Measurements from ENCODE around the gene PLB1. TPM values are rescaled to one million over a fixed set of nuclear protein-coding genes. Genes with fewer than 3 reads are reported as not detected.
A peak's percentile ranks its signal among the peaks of the same experiment; 100 is the strongest.
"Not testable (repeated sequence)": the region's sequence is repeated elsewhere in the genome, so short reads cannot be mapped to it uniquely, and the experiment has no call there.

Gene PLB1
- total RNA-seq, 1 donor, result 9.2 TPM

GRCh38 chr2:28546242-28546641 lies 50.4 kb downstream of the PLB1 start:
- no peaks in the 10 kb centered on the region for H3K27me3 ChIP-seq (ENCODE audit: insufficient read depth, low read length)
- peaks cover 40% of the 10 kb centered on the region for H3K4me1 ChIP-seq (ENCODE audit: insufficient read depth, low read length)
- H3K9me3 ChIP-seq (ENCODE audit: low read depth, low read length), result no peaks in the 10 kb centered on the region
- no peak overlapping the region for H3K4me3 ChIP-seq (ENCODE audit: low read length)

GRCh38 chr2:28547223-28547860 lies 51.5 kb downstream of the PLB1 start:
- no peaks in the 10 kb centered on the region for H3K9me3 ChIP-seq (ENCODE audit: low read depth, low read length)
- peaks cover 40% of the 10 kb centered on the region for H3K4me1 ChIP-seq (ENCODE audit: insufficient read depth, low read length)
- no peaks in the 10 kb centered on the region for H3K27me3 ChIP-seq (ENCODE audit: insufficient read depth, low read length)
- no peak overlapping the region for H3K4me3 ChIP-seq (ENCODE audit: low read length)

GRCh38 chr2:28547906-28548600 lies 52.2 kb downstream of the PLB1 start:
- peaks cover 40% of the 10 kb centered on the region for H3K4me1 ChIP-seq (ENCODE audit: insufficient read depth, low read length)
- no peaks in the 10 kb centered on the region for H3K27me3 ChIP-seq (ENCODE audit: insufficient read depth, low read length)
- no peak overlapping the region for H3K4me3 ChIP-seq (ENCODE audit: low read length)
- H3K9me3 ChIP-seq (ENCODE audit: low read depth, low read length), result no peaks in the 10 kb centered on the region

GRCh38 chr2:28550345-28550744 lies 54.5 kb downstream of the PLB1 start:
- H3K9me3 ChIP-seq (ENCODE audit: low read depth, low read length); H3K27me3 ChIP-seq (ENCODE audit: insufficient read depth, low read length); H3K4me3 ChIP-seq (ENCODE audit: low read length): not testable (repeated sequence)
- peaks cover 25% of the 10 kb centered on the region for H3K4me1 ChIP-seq (ENCODE audit: insufficient read depth, low read length)

- Histone ChIP-seq H3K9me3 (ENCODE audit: low read depth, low read length) (no peaks in the 10 kb centered on the region), H3K4me1 (ENCODE audit: insufficient read depth, low read length) (peaks cover 7% of the 10 kb centered on the region), H3K27me3 (ENCODE audit: insufficient read depth, low read length) (no peaks in the 10 kb centered on the region), H3K4me3 (ENCODE audit: low read length) (no peak overlapping the region)
These were observed 56.4 kb downstream of the PLB1 start for GRCh38 chr2:28552045-28552823.

- Histone ChIP-seq H3K4me1 (ENCODE audit: insufficient read depth, low read length) (no peaks in the 10 kb centered on the region), H3K4me3 (ENCODE audit: low read length) (no peak overlapping the region), H3K9me3 (ENCODE audit: low read depth, low read length) (no peaks in the 10 kb centered on the region), H3K27me3 (ENCODE audit: insufficient read depth, low read length) (no peaks in the 10 kb centered on the region)
These were observed 60.4 kb downstream of the PLB1 start for GRCh38 chr2:28556303-28556702.

- Histone ChIP-seq H3K4me3 (ENCODE audit: low read length) (no peak overlapping the region), H3K9me3 (ENCODE audit: low read depth, low read length) (no peaks in the 10 kb centered on the region), H3K27me3 (ENCODE audit: insufficient read depth, low read length) (no peaks in the 10 kb centered on the region), H3K4me1 (ENCODE audit: insufficient read depth, low read length) (no peaks in the 10 kb centered on the region)
These were observed 61.7 kb downstream of the PLB1 start for GRCh38 chr2:28557389-28558131.

GRCh38 chr2:28558158-28558820 lies 62.4 kb downstream of the PLB1 start:
- no peaks in the 10 kb centered on the region for H3K4me1 ChIP-seq (ENCODE audit: insufficient read depth, low read length)

GRCh38 chr2:28558918-28559317 lies 63.1 kb downstream of the PLB1 start:
- Histone ChIP-seq H3K9me3 (ENCODE audit: low read depth, low read length) (no peaks in the 10 kb centered on the region), H3K27me3 (ENCODE audit: insufficient read depth, low read length) (no peaks in the 10 kb centered on the region), H3K4me3 (ENCODE audit: low read length) (no peak overlapping the region), H3K4me1 (ENCODE audit: insufficient read depth, low read length) (no peaks in the 10 kb centered on the region)

More at GRCh38 chr2:28558158-28558820, 62.4 kb downstream of the PLB1 start:
- Histone ChIP-seq H3K27me3 (ENCODE audit: insufficient read depth, low read length) (no peaks in the 10 kb centered on the region), H3K9me3 (ENCODE audit: low read depth, low read length) (no peaks in the 10 kb centered on the region), H3K4me3 (ENCODE audit: low read length) (no peak overlapping the region)

GRCh38 chr2:28563869-28564268 lies 68.0 kb downstream of the PLB1 start:
- peaks cover 17% of the 10 kb centered on the region for H3K4me1 ChIP-seq (ENCODE audit: insufficient read depth, low read length)
- H3K27me3 ChIP-seq (ENCODE audit: insufficient read depth, low read length), result no peaks in the 10 kb centered on the region
- no peak overlapping the region for H3K4me3 ChIP-seq (ENCODE audit: low read length)
- no peaks in the 10 kb centered on the region for H3K9me3 ChIP-seq (ENCODE audit: low read depth, low read length)

GRCh38 chr2:28564346-28564745 lies 68.5 kb downstream of the PLB1 start:
- peaks cover 17% of the 10 kb centered on the region for H3K4me1 ChIP-seq (ENCODE audit: insufficient read depth, low read length)
- H3K4me3 ChIP-seq (ENCODE audit: low read length), result no peak overlapping the region
- H3K9me3 ChIP-seq (ENCODE audit: low read depth, low read length), result no peaks in the 10 kb centered on the region
- no peaks in the 10 kb centered on the region for H3K27me3 ChIP-seq (ENCODE audit: insufficient read depth, low read length)

GRCh38 chr2:28565033-28565432 lies 69.2 kb downstream of the PLB1 start:
- Histone ChIP-seq H3K4me1 (ENCODE audit: insufficient read depth, low read length) (peaks cover 17% of the 10 kb centered on the region), H3K4me3 (ENCODE audit: low read length) (no peak overlapping the region), H3K9me3 (ENCODE audit: low read depth, low read length) (no peaks in the 10 kb centered on the region), H3K27me3 (ENCODE audit: insufficient read depth, low read length) (no peaks in the 10 kb centered on the region)

- H3K4me1 ChIP-seq (ENCODE audit: insufficient read depth, low read length), result peaks cover 17% of the 10 kb centered on the region
- no peaks in the 10 kb centered on the region for H3K27me3 ChIP-seq (ENCODE audit: insufficient read depth, low read length)
- no peaks in the 10 kb centered on the region for H3K9me3 ChIP-seq (ENCODE audit: low read depth, low read length)
- peak overlapping the region; percentile 45 for H3K4me3 ChIP-seq (ENCODE audit: low read length)
These were observed 69.9 kb downstream of the PLB1 start for GRCh38 chr2:28565720-28566295.

- no peaks in the 10 kb centered on the region for H3K27me3 ChIP-seq (ENCODE audit: insufficient read depth, low read length)
- peaks cover 17% of the 10 kb centered on the region for H3K4me1 ChIP-seq (ENCODE audit: insufficient read depth, low read length)
- peak overlapping the region; percentile 69 for H3K4me3 ChIP-seq (ENCODE audit: low read length)
- H3K9me3 ChIP-seq (ENCODE audit: low read depth, low read length), result no peaks in the 10 kb centered on the region
These were observed 70.7 kb downstream of the PLB1 start for GRCh38 chr2:28566521-28567041.

Measured in mononuclear cell (primary cell).